HG03280 (cell line): ENCODE data around the gene TLX1.

Source experiments
- ATAC-seq: cut with Tn5 transposase; IDR thresholded peaks from one replicate; pipeline ENCODE4 v1.9.1; 2021; ENCODE audit warnings: mild to moderate bottlenecking, moderate library complexity; ENCODE audit not compliant: unreplicated experiment

Gene TLX1

GRCh38 chr10:101130984-101131961, at the start of gene TLX1:
Gene TLX1 (plus strand): TSS chr10:101131300. CDS start chr10:101131542, 242 bp downstream.
- ATAC-seq = no peak

DNA sequence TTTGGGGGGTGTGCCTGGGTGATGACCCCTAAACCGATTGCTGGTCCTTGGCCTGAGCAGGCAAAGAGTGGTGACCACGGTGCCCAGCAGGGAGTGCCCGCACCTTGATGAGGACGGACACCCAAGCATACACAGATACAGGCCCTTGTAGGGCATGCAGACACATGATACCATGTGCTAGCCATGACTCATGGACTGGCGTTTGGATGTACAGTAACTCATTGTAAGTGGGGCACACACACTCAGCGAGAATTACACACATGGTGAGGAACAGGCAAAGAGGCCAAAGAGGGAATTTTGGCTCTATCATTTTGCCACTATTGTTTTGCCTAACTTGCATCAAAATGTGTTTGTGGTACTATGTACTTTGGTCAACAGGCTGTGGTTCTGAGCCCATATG, 45.3 kb upstream of the TLX1 start:
- no peak for ATAC-seq

- ATAC-seq = no peak
Observed at GRCh38 chr10:101087376-101087775, 43.7 kb upstream of the TLX1 start.

GRCh38 chr10:101087965-101088364, 43.1 kb upstream of the TLX1 start:
- ATAC-seq = no peak

DNA sequence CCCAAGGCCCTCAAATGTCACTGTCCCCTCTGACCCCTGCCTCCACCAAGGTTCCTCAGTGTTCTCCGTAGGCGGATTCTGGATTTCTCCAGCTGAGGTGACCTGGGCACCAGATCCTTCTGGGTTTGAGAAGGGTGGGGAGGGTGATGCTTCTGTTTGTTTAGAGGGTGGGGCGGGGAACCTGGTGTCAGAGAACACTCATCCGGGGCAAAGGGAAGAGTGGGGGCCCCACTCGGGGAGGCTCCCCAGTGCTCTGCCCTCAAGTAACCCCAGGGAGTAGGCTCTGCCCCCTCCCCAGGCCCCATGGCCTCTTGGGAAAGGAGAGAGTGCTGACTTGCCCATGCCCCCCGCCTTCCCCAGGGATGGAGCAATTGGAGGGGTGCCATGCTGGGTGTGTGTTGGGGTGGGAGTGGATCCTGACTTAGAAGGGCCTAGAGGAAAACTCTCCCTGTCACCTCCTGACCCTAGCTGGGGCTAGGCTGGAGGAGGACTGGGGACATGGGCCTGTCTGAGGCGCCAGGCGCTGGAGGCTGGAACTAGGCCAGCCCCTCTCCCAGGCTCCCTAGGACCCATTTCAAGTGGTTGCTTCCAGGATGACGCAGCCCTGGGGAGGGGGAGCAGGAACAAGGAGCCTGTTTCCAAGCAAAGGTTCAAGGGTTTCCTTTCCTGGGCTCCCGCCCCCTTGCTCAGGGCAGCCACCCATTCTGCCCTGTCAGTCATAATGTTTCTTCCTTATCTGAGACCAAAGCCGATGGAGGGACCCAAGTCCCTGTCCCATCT, 41.4 kb upstream of the TLX1 start:
- no peak for ATAC-seq

DNA sequence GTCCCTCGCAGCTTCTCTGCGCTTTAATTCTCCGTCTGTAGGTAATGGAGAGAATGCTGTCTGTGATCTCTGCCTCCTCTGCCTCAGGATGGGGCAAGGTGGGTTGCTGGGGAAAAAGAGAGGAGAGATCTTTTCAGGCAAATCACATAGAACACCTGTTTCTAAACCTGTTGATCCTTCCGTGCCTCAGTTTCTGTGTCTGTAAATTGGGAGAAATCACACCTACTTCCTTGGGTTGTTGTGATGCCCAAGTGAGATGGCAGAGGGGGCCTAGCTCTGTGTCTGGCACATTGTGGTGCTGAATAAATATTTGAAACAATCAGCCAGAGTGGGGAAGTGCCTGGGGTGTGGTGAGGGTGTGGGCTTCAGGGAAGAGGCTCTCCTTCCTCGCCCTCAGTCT, 40.5 kb upstream of the TLX1 start:
- ATAC-seq = no peak

DNA sequence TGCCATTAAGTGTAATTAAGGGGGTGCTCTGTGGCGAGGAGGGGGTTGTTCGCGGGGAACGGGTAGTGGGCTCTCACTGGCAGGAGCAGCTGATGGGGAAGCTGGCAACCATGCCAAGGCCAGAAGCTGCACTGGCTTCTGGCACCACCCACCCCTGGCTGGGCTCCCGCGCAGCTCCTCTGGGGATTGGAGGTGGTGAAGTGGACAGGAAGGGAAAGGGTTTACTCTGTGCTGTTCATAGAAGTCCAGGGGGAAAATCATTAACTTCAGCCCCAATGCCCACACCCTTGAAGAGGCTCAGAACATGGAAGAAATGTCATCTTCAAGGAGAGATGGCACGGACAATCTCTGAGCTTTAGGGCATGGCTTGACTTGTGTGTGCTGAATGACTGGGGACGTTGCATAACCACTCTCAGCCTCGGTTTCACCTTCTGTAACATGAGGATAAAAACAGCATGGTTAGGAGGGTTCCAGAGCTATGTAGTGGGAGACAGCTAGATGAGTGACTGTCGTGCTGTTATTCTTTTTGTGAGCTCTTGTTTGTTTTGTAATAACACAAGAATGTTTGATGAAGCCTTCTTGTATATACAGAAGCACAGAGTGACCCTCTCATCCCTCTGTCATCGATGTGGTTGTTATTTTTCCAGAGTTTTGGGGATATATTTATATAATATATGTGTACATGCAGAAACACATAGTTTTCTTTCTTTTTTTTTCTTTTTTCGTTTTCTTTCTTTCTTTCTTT, 39.4 kb upstream of the TLX1 start:
- ATAC-seq = no peak

- ATAC-seq = no peak
Observed at GRCh38 chr10:101092881-101093354, 38.2 kb upstream of the TLX1 start.

- ATAC-seq = no peak
Observed at GRCh38 chr10:101094121-101094879, 36.8 kb upstream of the TLX1 start.

GRCh38 chr10:101095004-101095403, 36.1 kb upstream of the TLX1 start:
- ATAC-seq = no peak

DNA sequence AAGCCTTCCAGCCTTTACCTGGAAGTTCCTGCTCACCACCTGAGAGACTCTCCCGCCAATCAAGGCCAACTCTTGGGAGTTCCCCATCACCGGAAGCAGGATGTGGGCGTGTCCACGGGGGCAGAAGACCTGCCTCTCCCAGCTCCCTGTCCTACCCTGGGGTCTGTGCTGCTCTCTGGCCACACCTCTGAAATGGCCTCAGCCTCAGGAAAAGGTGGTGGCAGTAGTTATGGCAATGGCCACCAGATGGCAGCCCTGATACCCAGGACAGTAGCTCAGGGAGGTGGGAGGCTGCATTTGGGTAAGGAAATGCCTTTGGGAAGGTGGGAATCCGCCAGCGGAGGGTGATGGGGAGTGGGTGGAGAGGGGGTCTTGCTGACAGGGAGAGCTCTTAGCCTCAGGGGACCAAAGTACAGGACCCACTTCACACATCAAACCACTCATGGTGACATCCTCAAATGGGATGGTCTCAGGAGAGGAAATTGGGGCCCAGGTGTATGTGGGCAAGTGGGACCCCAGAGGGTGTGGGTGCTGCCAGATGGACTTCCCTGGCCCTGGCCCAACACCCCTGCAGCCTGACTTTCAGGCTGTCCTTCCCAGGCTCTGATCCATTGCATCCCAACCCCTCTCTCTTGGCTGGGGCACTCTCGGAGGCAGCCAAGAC, 35.4 kb upstream of the TLX1 start:
- peak; percentile 73 for ATAC-seq

GRCh38 chr10:101096378-101096777, 34.7 kb upstream of the TLX1 start:
- no peak for ATAC-seq

GRCh38 chr10:101097881-101098280, 33.2 kb upstream of the TLX1 start:
- no peak for ATAC-seq

- no peak for ATAC-seq
Observed at GRCh38 chr10:101099901-101100300, 31.2 kb upstream of the TLX1 start.

- ATAC-seq = no peak
Observed at GRCh38 chr10:101101372-101101881, 29.7 kb upstream of the TLX1 start.

- no peak for ATAC-seq
Observed at GRCh38 chr10:101103430-101103829, 27.7 kb upstream of the TLX1 start.

- no peak for ATAC-seq
Observed at GRCh38 chr10:101106351-101106750, 24.7 kb upstream of the TLX1 start.

DNA sequence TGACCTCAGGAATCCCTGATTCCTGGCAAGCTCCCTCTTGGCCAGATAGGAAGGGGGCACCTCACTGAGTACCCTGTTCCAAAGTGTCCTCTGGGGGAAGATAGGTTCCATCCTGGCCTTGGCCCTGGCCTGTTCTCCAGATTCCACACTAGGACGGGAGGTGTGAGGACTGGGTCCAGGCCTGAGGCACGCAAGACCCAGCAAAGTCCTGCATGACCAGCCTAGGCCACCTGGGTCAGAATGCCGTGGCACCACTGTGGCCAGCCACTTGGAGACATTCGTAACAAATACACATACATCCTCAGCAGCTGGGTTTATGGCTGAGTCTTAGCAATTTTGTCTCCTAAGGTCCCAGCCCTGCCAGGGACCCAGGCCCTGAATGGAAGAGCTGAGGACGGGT, 23.3 kb upstream of the TLX1 start:
- no peak for ATAC-seq

DNA sequence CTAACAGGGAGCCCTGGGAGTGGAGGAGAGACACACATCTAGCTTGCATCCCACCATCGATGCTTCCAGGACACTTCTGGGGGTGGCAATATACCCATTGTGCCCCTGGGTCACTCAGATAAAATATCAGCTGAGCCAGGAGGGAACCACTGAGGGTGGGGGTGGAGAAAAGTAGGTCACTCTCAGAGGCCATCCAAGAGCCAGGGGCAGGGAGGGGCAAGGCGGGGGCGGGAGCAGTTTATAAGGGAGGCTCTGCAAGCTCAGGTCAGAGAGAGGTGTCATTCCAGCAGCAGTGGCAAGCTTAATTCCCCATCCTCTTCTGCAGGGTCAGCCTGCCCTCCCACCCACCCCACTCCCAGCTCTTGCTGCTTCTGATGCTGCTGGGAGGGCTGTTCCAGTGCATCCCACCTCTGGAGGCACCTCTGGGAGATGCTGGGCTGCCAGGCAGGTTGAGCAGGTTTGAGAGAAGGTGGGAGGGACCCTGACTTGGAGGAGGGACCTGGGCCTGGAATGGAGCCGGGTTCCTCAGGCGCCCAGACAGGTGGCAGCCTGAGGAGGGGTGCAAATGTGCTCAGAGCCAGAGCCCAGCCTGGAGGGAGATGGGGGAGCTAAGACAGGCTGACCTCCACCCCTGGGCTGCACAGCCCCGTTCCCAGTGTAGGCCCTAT, 20.1 kb upstream of the TLX1 start:
- no peak for ATAC-seq
